SK-N-MC (cell line): ENCODE results near the gene CTNNA3.
"Not testable (repeated sequence)": the region's sequence is repeated elsewhere in the genome, so short reads cannot be mapped to it uniquely, and the experiment has no call there.

ENCODE experiments used
- EZH2 ChIP-seq: fragments of 200-600 bp; sonication (generic); IDR thresholded peaks from one replicate; pipeline ENCODE4 v1.6.1; 2017; ENCODE audit warnings: antibody characterized with exemption
- FOXP2 ChIP-seq: optimal IDR thresholded peaks from 2 replicates; pipeline ENCODE3; 2011; ENCODE audit warnings: mild to moderate bottlenecking, moderate library complexity; ENCODE audit not compliant: insufficient read depth; ENCODE audit errors: extremely low read length, control extremely low read depth
- POLR2AphosphoS5 ChIP-seq: IDR thresholded peaks from 2 replicates; pipeline ENCODE4 v1.6.1; 2012; ENCODE audit warnings: mild to moderate bottlenecking, low read depth, low read length, borderline replicate concordance

- not testable (repeated sequence) for TF ChIP-seq POLR2AphosphoS5, EZH2, FOXP2
Measured at GRCh38 chr10:67684140-67684539, 11.9 kb downstream of the CTNNA3 start.
